ENCODE results near the gene INPP4B.
"Not testable (repeated sequence)": the region's sequence is repeated elsewhere in the genome, so short reads cannot be mapped to it uniquely, and the experiment has no call there.

Gene INPP4B

GRCh38 chr4:142823796-142824195 lies 22.3 kb downstream of the INPP4B start:
- no peak for DNase-seq

- DNase-seq: no peak
Observed at GRCh38 chr4:142818476-142818875, 27.6 kb downstream of the INPP4B start.

- DNase-seq: no peak
Observed at GRCh38 chr4:142818031-142818430, 28.1 kb downstream of the INPP4B start.

DNA sequence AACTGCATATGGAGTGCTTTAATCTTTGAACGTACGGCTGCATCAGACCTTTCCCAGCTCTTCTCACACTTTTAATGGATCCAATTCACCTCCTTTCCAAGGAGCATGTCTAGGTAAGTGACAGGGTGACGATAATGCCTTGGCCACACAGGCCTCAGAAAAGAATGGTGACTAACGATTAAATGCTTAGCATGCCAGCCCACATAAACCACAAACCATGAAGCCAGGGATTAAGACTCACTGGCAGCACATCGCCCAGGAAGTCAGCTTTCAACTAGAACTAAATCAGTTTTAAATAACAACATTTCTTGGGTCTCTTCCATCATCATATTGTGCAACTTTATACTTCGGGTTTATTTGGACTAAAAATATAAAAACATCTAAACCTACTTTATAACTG lies 28.7 kb downstream of the INPP4B start:
- no peak for DNase-seq

DNA sequence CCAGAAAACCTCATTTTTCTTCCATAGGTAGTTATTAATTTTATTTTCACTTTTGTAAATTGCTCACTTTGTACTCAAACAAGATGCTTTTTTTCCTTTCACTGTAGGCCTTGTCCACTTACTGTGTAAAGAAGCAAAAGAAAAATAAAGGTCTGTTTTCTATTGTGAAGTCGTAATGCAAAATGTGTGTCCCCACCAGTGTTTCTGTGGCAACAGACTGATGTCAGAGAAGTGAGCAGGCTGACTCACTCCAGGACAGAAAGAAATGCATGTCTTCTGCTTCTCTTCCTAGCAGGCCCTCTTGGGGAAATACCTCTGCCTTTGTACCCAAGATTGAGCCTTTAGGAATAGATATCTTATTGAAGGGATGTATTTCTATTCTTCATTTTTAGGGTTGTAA lies 30.3 kb downstream of the INPP4B start:
- no peak for DNase-seq

GRCh38 chr4:142813388-142813787 lies 32.7 kb downstream of the INPP4B start:
- DNase-seq: no peak

DNA sequence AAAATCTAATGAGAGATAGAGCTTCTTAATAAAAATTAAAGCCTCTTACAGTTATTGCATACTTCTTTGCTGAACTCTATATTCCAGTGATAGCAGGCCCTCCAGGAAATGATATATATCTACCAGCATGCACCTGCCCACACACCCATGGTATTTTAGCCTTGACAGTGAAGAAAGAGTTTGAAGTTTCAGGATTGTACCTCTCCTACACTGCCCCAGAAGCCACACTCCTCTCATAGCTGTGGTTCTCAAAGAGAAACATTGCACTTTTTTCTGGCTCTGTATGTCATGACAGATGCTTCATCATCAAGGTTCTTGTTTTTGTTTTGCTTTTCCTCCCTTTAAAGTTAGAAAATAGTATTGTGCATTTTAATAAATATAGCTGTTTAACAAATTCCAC lies 34.0 kb downstream of the INPP4B start:
- DNase-seq: no peak

GRCh38 chr4:142811034-142811433 lies 35.1 kb downstream of the INPP4B start:
- DNase-seq: no peak

DNA sequence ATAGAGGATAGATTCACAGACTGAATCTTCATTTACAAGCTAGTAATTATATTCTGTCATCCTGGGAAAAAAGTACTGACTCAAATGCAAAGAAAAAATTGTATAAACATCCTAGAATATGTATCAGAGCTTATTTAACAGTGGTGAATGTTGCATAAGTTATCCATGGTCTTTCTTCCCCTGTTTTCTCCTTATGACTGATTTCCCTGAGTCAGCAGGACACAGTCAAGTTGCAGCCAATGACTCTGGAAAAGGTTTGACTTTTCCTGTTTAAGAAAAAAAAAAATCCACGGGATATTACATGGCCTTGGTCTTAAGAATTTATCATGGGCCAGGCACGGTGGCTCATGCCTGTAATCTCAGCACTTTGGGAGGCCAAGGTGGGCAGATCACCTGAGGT lies 36.5 kb downstream of the INPP4B start:
- DNase-seq: no peak

GRCh38 chr4:142803879-142804278 lies 42.2 kb downstream of the INPP4B start:
- not testable (repeated sequence) for DNase-seq

- DNase-seq: no peak
Observed at GRCh38 chr4:142801966-142802365, 44.1 kb downstream of the INPP4B start.

GRCh38 chr4:142781114-142781513 lies 65.0 kb downstream of the INPP4B start:
- DNase-seq: no peak

GRCh38 chr4:142778900-142779299 lies 67.2 kb downstream of the INPP4B start:
- no peak for DNase-seq

DNA sequence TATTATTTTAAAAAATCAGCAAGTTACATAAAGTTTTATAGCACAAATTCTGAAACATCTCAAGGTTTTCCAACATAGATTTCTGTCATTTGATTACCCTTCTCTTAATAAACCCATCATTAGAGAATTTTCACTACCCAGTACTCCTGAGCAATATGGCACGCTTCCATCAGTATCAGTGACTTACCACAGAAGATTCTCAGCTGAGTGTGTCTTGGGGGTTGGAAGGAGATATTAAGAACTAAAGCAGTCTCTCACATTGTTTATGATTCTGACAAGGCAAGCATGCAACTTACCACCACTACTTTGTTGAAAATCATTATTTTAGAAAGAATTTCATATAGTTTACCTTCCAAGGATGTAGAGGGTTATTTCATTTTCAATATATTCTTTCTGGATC lies 67.7 kb downstream of the INPP4B start:
- DNase-seq: no peak

DNA sequence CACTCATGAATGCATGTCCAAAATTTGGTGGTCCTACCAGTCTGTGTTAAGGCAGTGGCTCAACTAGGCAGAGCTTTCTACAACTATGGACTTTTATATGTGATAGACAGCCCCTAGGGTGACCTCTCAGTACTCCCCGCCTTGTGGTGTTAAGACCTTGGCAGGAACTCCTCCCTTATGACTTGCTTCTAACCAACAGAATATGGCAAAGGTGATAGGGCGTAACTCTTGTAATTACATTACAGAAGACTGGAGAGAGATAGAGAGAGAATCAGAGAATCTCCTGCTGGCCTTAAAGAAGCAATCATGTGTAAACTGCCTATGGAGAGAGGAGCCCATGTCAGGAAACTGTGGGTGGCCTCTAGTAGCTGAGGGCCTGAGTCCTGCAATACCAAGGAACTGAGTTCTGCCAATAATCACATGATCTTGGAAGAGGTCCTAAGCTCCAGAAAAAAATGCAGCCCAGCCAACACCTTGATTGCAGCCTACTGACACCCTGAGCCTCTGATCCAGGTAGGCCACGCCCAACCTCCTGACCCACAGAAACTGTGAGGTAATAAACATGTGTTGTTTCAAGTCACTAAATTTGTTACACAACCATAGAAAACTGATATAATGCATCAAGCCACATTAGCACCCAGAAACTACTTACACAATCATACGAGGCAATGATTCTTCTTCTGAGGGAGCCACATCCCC lies 68.9 kb downstream of the INPP4B start:
- no peak for DNase-seq

DNA sequence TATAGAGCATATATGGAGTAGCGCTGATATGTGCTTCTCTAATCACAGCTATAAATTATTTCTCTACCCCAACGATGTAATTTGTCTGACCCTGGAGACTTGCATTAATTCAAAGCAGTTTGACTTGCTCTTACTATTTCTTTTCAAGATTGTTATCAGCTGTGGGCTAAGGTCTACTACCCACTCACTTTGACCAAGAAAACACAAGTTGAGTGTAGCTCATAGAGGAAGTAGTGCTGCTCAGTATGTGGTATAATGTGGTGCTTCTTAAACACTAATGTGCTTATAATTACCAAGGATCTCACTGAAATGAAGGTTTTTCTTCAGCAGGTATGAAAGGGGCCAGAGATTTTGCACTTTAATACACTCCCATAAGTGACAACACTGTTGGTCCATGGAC lies 70.1 kb downstream of the INPP4B start:
- DNase-seq: no peak

- DNase-seq: no peak
Observed at GRCh38 chr4:142773505-142773904, 72.6 kb downstream of the INPP4B start.

- no peak for DNase-seq
Observed at GRCh38 chr4:142762280-142762679, 83.8 kb downstream of the INPP4B start.

GRCh38 chr4:142752202-142752786 lies 93.8 kb downstream of the INPP4B start:
- no peak for DNase-seq

DNA sequence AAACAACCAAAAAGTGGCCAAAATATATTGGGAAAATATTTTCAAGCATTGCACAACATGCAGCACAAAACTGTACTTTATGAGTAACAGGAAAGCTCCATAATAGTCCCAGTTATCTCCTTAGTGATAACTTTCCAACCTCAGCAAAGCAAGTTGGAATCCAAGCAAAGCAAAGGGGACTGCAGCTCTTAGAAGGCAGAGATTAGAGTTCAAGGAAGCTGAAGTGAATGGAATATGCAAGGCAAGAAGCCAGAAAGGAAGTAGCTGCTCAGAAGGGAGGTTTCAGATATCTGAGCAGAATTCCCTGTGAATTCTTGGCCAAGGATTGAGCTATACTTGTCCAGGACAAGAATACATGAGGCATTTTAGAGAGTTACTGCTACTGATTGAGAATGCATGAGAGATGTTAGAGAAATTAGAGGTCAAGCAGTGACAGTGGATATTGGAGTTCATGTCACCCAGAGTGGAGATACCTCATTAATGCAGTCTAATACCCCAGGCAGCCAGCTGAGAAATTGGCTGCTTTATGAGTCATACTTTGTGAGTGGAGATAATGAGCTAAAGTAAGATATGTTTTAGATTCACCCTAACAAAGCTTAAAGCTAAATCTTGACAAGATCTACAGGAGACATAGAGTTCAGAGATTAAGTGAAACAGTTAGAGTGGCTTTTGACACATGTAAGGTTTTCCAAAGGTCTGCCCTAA lies 102.8 kb downstream of the INPP4B start:
- no peak for DNase-seq

- no peak for DNase-seq
Observed at GRCh38 chr4:142741995-142742394, 104.1 kb downstream of the INPP4B start.

GRCh38 chr4:142728233-142728632 lies 117.9 kb downstream of the INPP4B start:
- DNase-seq: no peak

- DNase-seq: no peak
Observed at GRCh38 chr4:142727149-142727548, 119.0 kb downstream of the INPP4B start.

- DNase-seq: no peak
Observed at GRCh38 chr4:142725886-142726285, 120.2 kb downstream of the INPP4B start.
